WERI-Rb-1 (cell line): ENCODE results near the gene DNAJB6.

Experiments used
- DNase-seq: peaks from one replicate; pipeline ENCODE4 v3.0.0-alpha.2; 2020
- H3K27ac ChIP-seq: fragments of 250-450 bp; sonication (Bioruptor Pico); 2 replicates; pipeline ENCODE4 v1.5.1; 2020; ENCODE audit warnings: mild to moderate bottlenecking, moderate library complexity
- H3K27me3 ChIP-seq: fragments of 250-450 bp; sonication (Bioruptor Pico); 2 replicates; pipeline ENCODE4 v1.5.1; 2021; ENCODE audit warnings: mild to moderate bottlenecking, low read depth, moderate library complexity; ENCODE audit not compliant: insufficient read depth, severe bottlenecking
- H3K36me3 ChIP-seq: fragments of 250-450 bp; sonication (Bioruptor Pico); 2 replicates; pipeline ENCODE4 v1.5.1; 2020; ENCODE audit warnings: mild to moderate bottlenecking, moderate library complexity
- H3K4me3 ChIP-seq: 2 replicates; pipeline ENCODE4 v1.5.1; 2011; ENCODE audit warnings: low read depth, mild to moderate bottlenecking, control low read depth, low read length
- H3K9me3 ChIP-seq: fragments of 250-450 bp; sonication (Bioruptor Pico); 2 replicates; pipeline ENCODE4 v1.5.1; 2021; ENCODE audit warnings: mild to moderate bottlenecking, moderate library complexity; ENCODE audit not compliant: severe bottlenecking
- CTCF ChIP-seq: IDR thresholded peaks from 2 replicates; pipeline ENCODE4 v1.5.1; 2011; ENCODE audit warnings: low read depth, mild to moderate bottlenecking, control low read depth, inconsistent platforms, low read length

Gene DNAJB6

GRCh38 chr7:157348548-157348947 is 11.7 kb downstream of the DNAJB6 start:
- no peaks in the 10 kb centered on the region for H3K27me3 ChIP-seq
- H3K27ac ChIP-seq: no peak overlapping the region
- TF ChIP-seq CTCF: no peak

GRCh38 chr7:157352516-157352915 is 15.7 kb downstream of the DNAJB6 start:
- Histone ChIP-seq H3K27me3 (no peaks in the 10 kb centered on the region), H3K9me3 (no peaks in the 10 kb centered on the region), H3K27ac (no peak overlapping the region), H3K36me3 (0 out of 2 replicates have a peak, but pooled peaks cover 3% of the 10 kb centered on the region), H3K4me3 (no peak overlapping the region)
- no peak for DNase-seq
- TF ChIP-seq CTCF: no peak

More at GRCh38 chr7:157348548-157348947, 11.7 kb downstream of the DNAJB6 start:
- Histone ChIP-seq H3K9me3 (no peaks in the 10 kb centered on the region), H3K36me3 (peaks cover 3% of the 10 kb centered on the region; the same call in 1 of the 2 replicates), H3K4me3 (no peak overlapping the region)
- no peak for DNase-seq

GRCh38 chr7:157355784-157356511 is 19.1 kb downstream of the DNAJB6 start:
- Histone ChIP-seq H3K9me3 (no peaks in the 10 kb centered on the region), H3K4me3 (no peak overlapping the region), H3K27me3 (no peaks in the 10 kb centered on the region), H3K36me3 (peaks cover 36% of the 10 kb centered on the region), H3K27ac (no peak overlapping the region)
- no peak for TF ChIP-seq CTCF
- no peak for DNase-seq

- no peak overlapping the region for H3K27ac ChIP-seq
- no peak overlapping the region for H3K4me3 ChIP-seq
- H3K36me3 ChIP-seq: peaks cover 47% of the 10 kb centered on the region
- TF ChIP-seq CTCF: no peak
- no peaks in the 10 kb centered on the region for H3K27me3 ChIP-seq
- H3K9me3 ChIP-seq: no peaks in the 10 kb centered on the region
- no peak for DNase-seq
Observed at GRCh38 chr7:157357129-157358040, 20.6 kb downstream of the DNAJB6 start.

GRCh38 chr7:157358041-157358752 is 21.4 kb downstream of the DNAJB6 start:
- no peak for DNase-seq
- TF ChIP-seq CTCF: no peak
- H3K27me3 ChIP-seq: no peaks in the 10 kb centered on the region
- peaks cover 55% of the 10 kb centered on the region for H3K36me3 ChIP-seq
- no peak overlapping the region for H3K27ac ChIP-seq
- no peaks in the 10 kb centered on the region for H3K9me3 ChIP-seq
- no peak overlapping the region for H3K4me3 ChIP-seq
